PC-9 (cell line): ENCODE data around the gene ARL3. TPM values are rescaled to one million over a fixed set of nuclear protein-coding genes. Genes with fewer than 3 reads are reported as not detected.

ENCODE experiments used
- BruUV-seq: library from RNA; stranded (reverse); fragments of 400-500 nt; replicated peaks from 2 replicates; lab custom pipeline; 2021; lab: Mats Ljungman, UMichigan
- CTCF ChIA-PET: fragments of 300-600 bp; sonication (Branson Sonifier 250); formaldehyde crosslinking; loops from one replicate; lab custom pipeline; 2022; ENCODE audit warnings: antibody characterized with exemption; lab: Charles Lee
- POLR2A ChIA-PET: fragments of 300-600 bp; sonication (Branson Sonifier 250); formaldehyde crosslinking; loops from one replicate; lab custom pipeline; 2022; ENCODE audit warnings: antibody characterized with exemption; ENCODE audit not compliant: unreplicated experiment; lab: Charles Lee
- DNase-seq, 2 experiments: peaks; one replicate each; pipeline versions ENCODE4 v3.0.0 to v3.0.0-alpha.2; 2015 to 2022; ENCODE audit warnings: mixed read lengths in 1 of 2
- H2AFZ ChIP-seq: fragments of 200-600 bp; sonication (generic); 2 replicates; pipeline ENCODE4 v1.8.1; 2017; ENCODE audit warnings: antibody characterized with exemption
- H3F3A ChIP-seq: fragments of 200-600 bp; sonication (generic); 2 replicates; pipeline ENCODE4 v1.8.1; 2017; ENCODE audit warnings: antibody characterized with exemption, mild to moderate bottlenecking, low read depth; ENCODE audit not compliant: insufficient read depth
- H3K27ac ChIP-seq: fragments of 200-600 bp; sonication (generic); 2 replicates; pipeline ENCODE4 v1.6.1; 2016; ENCODE audit warnings: mixed run types
- H3K27me3 ChIP-seq: fragments of 200-600 bp; sonication (generic); 2 replicates; pipeline ENCODE4 v1.6.1; 2016; ENCODE audit warnings: low read depth, mixed run types; ENCODE audit not compliant: insufficient read depth
- H3K36me3 ChIP-seq: fragments of 200-600 bp; sonication (generic); 2 replicates; pipeline ENCODE4 v1.6.1; 2016; ENCODE audit warnings: low read depth, mixed run types
- H3K4me1 ChIP-seq: fragments of 200-600 bp; sonication (generic); replicated peaks from 2 replicates; pipeline ENCODE4 v1.6.1; 2016; ENCODE audit warnings: mixed run types; ENCODE audit not compliant: insufficient read depth
- H3K4me2 ChIP-seq: fragments of 200-600 bp; sonication (generic); 2 replicates; pipeline ENCODE4 v1.6.1; 2017; ENCODE audit warnings: mixed run types
- H3K4me3 ChIP-seq: fragments of 200-600 bp; sonication (generic); 2 replicates; pipeline ENCODE4 v1.6.1; 2016; ENCODE audit warnings: mixed run types
- H3K79me2 ChIP-seq: fragments of 200-600 bp; sonication (generic); 2 replicates; pipeline ENCODE4 v1.6.1; 2017; ENCODE audit warnings: low read depth, mixed run types
- H3K9me2 ChIP-seq: fragments of 200-600 bp; sonication (generic); 2 replicates; pipeline ENCODE4 v1.8.1; 2017; ENCODE audit warnings: mild to moderate bottlenecking; ENCODE audit not compliant: insufficient read depth
- H3K9me3 ChIP-seq: fragments of 200-600 bp; sonication (generic); 2 replicates; pipeline ENCODE4 v1.8.1; 2016; ENCODE audit warnings: low read depth; ENCODE audit not compliant: insufficient read depth
- H4K20me1 ChIP-seq: fragments of 200-600 bp; sonication (generic); 2 replicates; pipeline ENCODE4 v1.8.1; 2017; ENCODE audit not compliant: insufficient read depth
- CTCF ChIP-seq: fragments of 200-600 bp; sonication (generic); conservative IDR thresholded peaks from 2 replicates; pipeline ENCODE4 v1.6.1; 2017; ENCODE audit warnings: mixed run types, antibody characterized with exemption, mild to moderate bottlenecking, moderate library complexity
- EZH2 ChIP-seq: fragments of 200-600 bp; sonication (generic); IDR thresholded peaks from 2 replicates; pipeline ENCODE4 v1.8.0; 2017; ENCODE audit warnings: antibody characterized with exemption, low read depth
- intact Hi-C: fragments of 100-400 bp; cut with micrococcal nuclease; formaldehyde crosslinking; loops from one replicate; pipeline ENCODE4 v1.10.0; 2022; ENCODE audit not compliant: unreplicated experiment
- total RNA-seq: library from RNA; stranded (reverse); gene quantifications from 2 replicates; pipeline ENCODE4 v1.2.3, GENCODE V29; 2021

The ARL3 gene
- total RNA-seq, 1 experiment from 2014 or later: 9.7 TPM

DNA sequence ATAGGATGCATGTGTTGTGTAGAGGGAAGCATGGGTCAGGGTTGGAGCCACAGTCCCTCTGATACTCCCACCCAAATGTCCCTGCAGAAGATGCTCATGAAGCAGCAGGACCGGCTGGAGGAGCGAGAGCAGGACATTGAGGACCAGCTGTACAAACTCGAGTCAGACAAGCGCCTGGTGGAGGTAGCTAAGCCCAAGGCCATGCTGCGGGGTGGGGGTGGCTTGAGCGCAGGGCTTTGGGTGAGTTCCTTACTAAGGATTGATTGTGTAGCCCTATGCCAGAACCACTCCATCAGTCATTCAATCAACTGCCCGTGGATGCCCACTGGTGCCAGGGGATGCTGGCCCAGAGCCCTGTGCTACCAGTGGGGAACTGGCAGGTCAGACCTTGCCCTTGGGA, 59.6 kb downstream of the ARL3 start:
- no peaks in the 10 kb centered on the region for H3K36me3 ChIP-seq
- H3K27me3 ChIP-seq: no peaks in the 10 kb centered on the region
- intact Hi-C loops: no loop called here
- no peak for DNase-seq
- CTCF ChIA-PET: no interaction called here
- TF ChIP-seq CTCF (no peak), EZH2 (no peak)
- no peak overlapping the region for H2AFZ ChIP-seq
- H3K4me1 ChIP-seq: no peaks in the 10 kb centered on the region
- peaks cover 44% of the 10 kb centered on the region for H3K79me2 ChIP-seq
- no peak overlapping the region for H3K27ac ChIP-seq
- H4K20me1 ChIP-seq: peaks cover 38% of the 10 kb centered on the region
- no peaks in the 10 kb centered on the region for H3K9me2 ChIP-seq
- H3K4me2 ChIP-seq: no peak overlapping the region
- H3K9me3 ChIP-seq: no peaks in the 10 kb centered on the region
- BruUV-seq: no TSS peak
- no peaks in the 10 kb centered on the region for H3F3A ChIP-seq
- H3K4me3 ChIP-seq: no peak overlapping the region
- POLR2A ChIA-PET: interaction anchor here (0.7 kb wide), 1 partner anchor 28 kb away, joined by 4 read pairs; no protein-coding TSS in a partner anchor

- DNase-seq: no peak
- no peak overlapping the region for H3K4me2 ChIP-seq
- no peaks in the 10 kb centered on the region for H3K9me2 ChIP-seq
- ChIA-PET POLR2A (no interaction called here), CTCF (no interaction called here)
- no peak overlapping the region for H3K4me3 ChIP-seq
- H3K27ac ChIP-seq: no peak overlapping the region
- BruUV-seq: no TSS peak
- peaks cover 49% of the 10 kb centered on the region for H4K20me1 ChIP-seq
- no peaks in the 10 kb centered on the region for H3K36me3 ChIP-seq
- 0 out of 2 replicates have a peak, but pooled peaks cover under 1% of the 10 kb centered on the region for H3K4me1 ChIP-seq
- H3K9me3 ChIP-seq: no peaks in the 10 kb centered on the region
- intact Hi-C loops: no loop called here
- no peaks in the 10 kb centered on the region for H3F3A ChIP-seq
- TF ChIP-seq CTCF (no peak), EZH2 (no peak)
- no peak overlapping the region for H2AFZ ChIP-seq
- H3K79me2 ChIP-seq: peaks cover 59% of the 10 kb centered on the region
- no peaks in the 10 kb centered on the region for H3K27me3 ChIP-seq
Observed at GRCh38 chr10:102653060-102653459, 61.1 kb downstream of the ARL3 start.

- ChIA-PET CTCF (no interaction called here), POLR2A (no interaction called here)
- Histone ChIP-seq H3K9me2 (no peaks in the 10 kb centered on the region), H4K20me1 (peaks cover 54% of the 10 kb centered on the region), H3K4me2 (no peak overlapping the region), H3K27me3 (no peaks in the 10 kb centered on the region), H3K79me2 (peaks cover 66% of the 10 kb centered on the region), H3K36me3 (no peaks in the 10 kb centered on the region), H3K4me3 (no peak overlapping the region), H3K9me3 (no peaks in the 10 kb centered on the region), H3K27ac (no peak overlapping the region), H3K4me1 (peaks cover 8% of the 10 kb centered on the region; the same call in 1 of the 2 replicates), H3F3A (no peaks in the 10 kb centered on the region), H2AFZ (no peak overlapping the region)
- intact Hi-C loops: no loop called here
- BruUV-seq: no TSS peak
- DNase-seq: no peak
- TF ChIP-seq EZH2 (no peak), CTCF (no peak)
Observed at GRCh38 chr10:102652170-102652916, 61.9 kb downstream of the ARL3 start.
